H9 (cell line): ENCODE data around the gene CMC4. TPM values are rescaled to one million over a fixed set of nuclear protein-coding genes. Genes with fewer than 3 reads are reported as not detected.

Experiments
- DNase-seq: peaks from one replicate; pipeline ENCODE4 v3.0.0-alpha.2; 2017
- H2AFZ ChIP-seq: one replicate; pipeline ENCODE4 v1.6.1; 2013; ENCODE audit warnings: mild to moderate bottlenecking, low read length, control low read depth, moderate library complexity
- H2AK5ac ChIP-seq: 2 replicates; pipeline ENCODE4 v1.6.1; 2013; ENCODE audit warnings: low read length, control low read depth, mixed read lengths; ENCODE audit not compliant: insufficient read length
- H2BK120ac ChIP-seq: one replicate; pipeline ENCODE4 v1.6.1; 2013; ENCODE audit warnings: low read depth, mild to moderate bottlenecking, low read length, control low read depth, inconsistent platforms; ENCODE audit not compliant: poor library complexity, severe bottlenecking
- H2BK12ac ChIP-seq: 2 replicates; pipeline ENCODE4 v1.6.1; 2013; ENCODE audit warnings: low read length, control low read depth, mixed read lengths, low read depth; ENCODE audit not compliant: insufficient read length
- H2BK15ac ChIP-seq: 2 replicates; pipeline ENCODE4 v1.6.1; 2013; ENCODE audit warnings: low read depth, low read length, control low read depth
- H2BK20ac ChIP-seq: one replicate; pipeline ENCODE4 v1.6.1; 2013; ENCODE audit warnings: low read depth, mild to moderate bottlenecking, low read length, control low read depth, inconsistent platforms; ENCODE audit not compliant: poor library complexity, severe bottlenecking
- H2BK5ac ChIP-seq: 2 replicates; pipeline ENCODE4 v1.6.1; 2013; ENCODE audit warnings: low read length, control low read depth, mixed read lengths; ENCODE audit not compliant: insufficient read length
- H3K14ac ChIP-seq: 2 replicates; pipeline ENCODE4 v1.6.1; 2013; ENCODE audit warnings: low read length, control low read depth; ENCODE audit not compliant: insufficient read depth
- H3K18ac ChIP-seq: 2 replicates; pipeline ENCODE4 v1.6.1; 2013; ENCODE audit warnings: low read depth, mild to moderate bottlenecking, mixed read lengths, low read length, control low read depth; ENCODE audit not compliant: insufficient read length
- H3K23ac ChIP-seq: 2 replicates; pipeline ENCODE4 v1.6.1; 2013; ENCODE audit warnings: low read length, control low read depth, mixed read lengths, low read depth; ENCODE audit not compliant: insufficient read length
- H3K23me2 ChIP-seq: 2 replicates; pipeline ENCODE4 v1.6.1; 2013; ENCODE audit warnings: low read depth, mild to moderate bottlenecking, mixed read lengths, low read length, control low read depth; ENCODE audit not compliant: insufficient read length, poor library complexity, severe bottlenecking
- H3K27ac ChIP-seq: 2 replicates; pipeline ENCODE4 v1.5.1; 2013; ENCODE audit warnings: low read length, control low read depth, mixed read lengths, low read depth; ENCODE audit not compliant: insufficient read length
- H3K27me3 ChIP-seq: 2 replicates; pipeline ENCODE4 v1.6.1; 2013; ENCODE audit warnings: low read length, control low read depth, inconsistent platforms; ENCODE audit not compliant: insufficient read depth
- H3K4ac ChIP-seq: 2 replicates; pipeline ENCODE4 v1.6.1; 2013; ENCODE audit warnings: low read depth, mild to moderate bottlenecking, control low read depth, inconsistent platforms, low read length, moderate library complexity
- H3K4me1 ChIP-seq: 2 replicates; pipeline ENCODE4 v1.6.1; 2013; ENCODE audit warnings: low read length, control low read depth, inconsistent platforms; ENCODE audit not compliant: insufficient read depth
- H3K4me2 ChIP-seq: 2 replicates; pipeline ENCODE4 v1.6.1; 2013; ENCODE audit warnings: low read length, control low read depth, mixed read lengths; ENCODE audit not compliant: insufficient read length, insufficient read depth
- H3K56ac ChIP-seq: 2 replicates; pipeline ENCODE4 v1.6.1; 2013; ENCODE audit warnings: low read depth, mild to moderate bottlenecking, mixed read lengths, low read length, control low read depth; ENCODE audit not compliant: insufficient read length
- H3K79me1 ChIP-seq: 2 replicates; pipeline ENCODE4 v1.6.1; 2013; ENCODE audit warnings: low read depth, mild to moderate bottlenecking, moderate library complexity, low read length, control low read depth, inconsistent platforms; ENCODE audit not compliant: insufficient read depth, poor library complexity, severe bottlenecking
- H3K79me2 ChIP-seq: 2 replicates; pipeline ENCODE4 v1.6.1; 2013; ENCODE audit warnings: low read length, control low read depth, inconsistent platforms; ENCODE audit not compliant: insufficient read depth
- H3K9ac ChIP-seq: 2 replicates; pipeline ENCODE4 v1.6.1; 2013; ENCODE audit warnings: low read length, control low read depth, mixed read lengths; ENCODE audit not compliant: insufficient read length; ENCODE audit errors: extremely low read depth
- H3K9me3 ChIP-seq: one replicate; pipeline ENCODE4 v1.6.1; 2013; ENCODE audit warnings: low read depth, low read length, inconsistent platforms; ENCODE audit not compliant: control insufficient read depth
- H3T11ph ChIP-seq: one replicate; pipeline ENCODE4 v1.6.1; 2013; ENCODE audit warnings: mild to moderate bottlenecking, low read length, control low read depth, inconsistent platforms
- H4K20me1 ChIP-seq: one replicate; pipeline ENCODE4 v1.6.1; 2013; ENCODE audit not compliant: control insufficient read depth, insufficient read length, insufficient read depth
- H4K5ac ChIP-seq: 2 replicates; pipeline ENCODE4 v1.6.1; 2013; ENCODE audit warnings: low read depth, mild to moderate bottlenecking, mixed read lengths, low read length, control low read depth; ENCODE audit not compliant: insufficient read length
- H4K8ac ChIP-seq: replicated peaks from 2 replicates; pipeline ENCODE4 v1.6.1; 2013; ENCODE audit warnings: low read length, control low read depth, mixed read lengths, low read depth; ENCODE audit not compliant: insufficient read length
- H4K91ac ChIP-seq: 2 replicates; pipeline ENCODE4 v1.6.1; 2013; ENCODE audit warnings: low read depth, mild to moderate bottlenecking, moderate library complexity, mixed read lengths, low read length, control low read depth; ENCODE audit not compliant: insufficient read length
- H3K27ac Mint-ChIP-seq, 3 experiments: 2 replicates in 2 of 3; 3 replicates in 1 of 3; pipeline ENCODE4 v1.8.0; 2020 to 2021; ENCODE audit warnings: mixed read lengths in 3 of 3, mild to moderate bottlenecking in 1 of 3, moderate library complexity in 1 of 3
- H3K27me3 Mint-ChIP-seq: 2 replicates; pipeline ENCODE4 v1.8.0; 2021; ENCODE audit warnings: low read depth, mild to moderate bottlenecking, moderate library complexity, mixed read lengths
- H3K36me3 Mint-ChIP-seq, 3 experiments: 2 replicates in 2 of 3; 3 replicates in 1 of 3; pipeline ENCODE4 v1.8.0; 2020 to 2021; ENCODE audit warnings: low read depth in 3 of 3, mixed read lengths in 3 of 3; ENCODE audit not compliant: insufficient read depth in 1 of 3
- H3K4me1 Mint-ChIP-seq, 2 experiments: 2 replicates each; pipeline ENCODE4 v1.8.0; 2020; ENCODE audit warnings: mixed read lengths in 2 of 2
- H3K4me3 Mint-ChIP-seq, 2 experiments: 2 replicates in 1 of 2; 3 replicates in 1 of 2; pipeline ENCODE4 v1.8.0; 2020 to 2021; ENCODE audit warnings: mild to moderate bottlenecking in 2 of 2, mixed read lengths in 2 of 2, moderate library complexity in 1 of 2
- H3K9me3 Mint-ChIP-seq, 2 experiments: 2 replicates in 1 of 2; 3 replicates in 1 of 2; pipeline ENCODE4 v1.8.0; 2020; ENCODE audit warnings: mild to moderate bottlenecking in 2 of 2, mixed read lengths in 2 of 2, moderate library complexity in 1 of 2
- CTCF ChIP-seq: fragments of 200-600 bp; sonication (generic); conservative IDR thresholded peaks from 3 replicates; pipeline ENCODE4 v1.8.0; 2021; ENCODE audit warnings: antibody characterized with exemption, mild to moderate bottlenecking
- WGBS: extraction: QIAGEN DNeasy Blood & Tissue Kit; methylation state at CpG from one replicate; pipeline ENCODE4 v1.1.7; 2013; ENCODE audit warnings: missing lambda C conversion rate, low lambda C conversion rate, mixed read lengths; ENCODE audit not compliant: insufficient read length; ENCODE audit errors: extremely low coverage; 5-methylcytosine and 5-hydroxymethylcytosine counted together
- total RNA-seq: library from RNA; stranded (reverse); gene quantifications from 2 replicates; pipeline ENCODE4 v1.2.1, GENCODE V29; 2021

Gene CMC4
- total RNA-seq, 1 experiment from 2014 or later = 6.2 TPM

DNA sequence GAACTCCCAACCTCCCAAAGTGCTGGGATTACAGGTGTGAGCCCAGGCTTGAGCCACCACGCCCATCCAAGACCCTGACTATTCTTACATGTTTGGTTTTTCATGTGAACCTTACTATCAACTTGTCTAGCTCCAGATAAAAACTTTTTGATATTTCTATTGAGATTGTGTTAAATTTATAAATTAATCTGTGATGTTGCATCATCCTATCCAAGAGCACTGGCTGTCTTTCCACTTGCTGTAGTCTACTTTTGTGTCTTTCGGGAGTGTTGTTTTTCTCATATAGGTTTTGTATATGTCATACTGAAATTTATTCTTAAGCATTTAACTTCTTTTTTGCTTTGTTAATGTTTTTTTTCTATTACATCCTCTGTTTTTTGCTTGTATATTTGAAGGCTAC, 35.0 kb upstream of the CMC4 start:
- no peaks in the 10 kb centered on the region for H3K4me1 ChIP-seq
- H4K91ac ChIP-seq = no peak overlapping the region
- no peak overlapping the region for H2BK20ac ChIP-seq
- H2BK12ac ChIP-seq = no peak overlapping the region
- H3K56ac ChIP-seq = no peak overlapping the region
- H3K36me3 Mint-ChIP-seq = peaks cover 3 to 18% (median 16%) of the 10 kb centered on the region in 3 experiments; a peak in 5 of 7 replicates
- H2BK5ac ChIP-seq = no peak overlapping the region
- no peak for TF ChIP-seq CTCF
- H3K23ac ChIP-seq = no peak overlapping the region
- H4K8ac ChIP-seq = no peak overlapping the region
- H3K4me1 Mint-ChIP-seq = no peaks in the 10 kb centered on the region
- no peak for DNase-seq
- peaks cover 52 to 72% of the 10 kb centered on the region in 2 experiments for H3K9me3 Mint-ChIP-seq
- H2BK15ac ChIP-seq = no peak overlapping the region
- no peak overlapping the region for H2AFZ ChIP-seq
- H2BK120ac ChIP-seq = no peak overlapping the region
- no peaks in the 10 kb centered on the region for H3K79me1 ChIP-seq
- H3K14ac ChIP-seq = no peak overlapping the region
- no peak overlapping the region for H3T11ph ChIP-seq
- H3K27ac Mint-ChIP-seq = no peak overlapping the region
- H3K27ac ChIP-seq = no peak overlapping the region
- peaks cover 5% of the 10 kb centered on the region for H3K9me3 ChIP-seq
- no peak overlapping the region for H3K18ac ChIP-seq
- H3K4me2 ChIP-seq = no peak overlapping the region
- no peaks in the 10 kb centered on the region for H3K23me2 ChIP-seq
- H3K27me3 ChIP-seq = no peaks in the 10 kb centered on the region
- no peak overlapping the region for H2AK5ac ChIP-seq
- no CpG with 5 or more reads among the region's 2 CpGs for WGBS
- no peaks in the 10 kb centered on the region for H4K20me1 ChIP-seq
- H4K5ac ChIP-seq = no peak overlapping the region
- peaks cover 2% of the 10 kb centered on the region; the same call in 1 of the 2 replicates for H3K27me3 Mint-ChIP-seq
- H3K9ac ChIP-seq = no peak overlapping the region
- no peaks in the 10 kb centered on the region for H3K79me2 ChIP-seq
- H3K4ac ChIP-seq = no peak overlapping the region
- H3K4me3 Mint-ChIP-seq = no peak overlapping the region
